NCI-H1092 treated with DMSO at 0.1 percent for 48 hours (cell line): Measurements from ENCODE around the gene ULK4.
"Not testable (repeated sequence)": the region's sequence is repeated elsewhere in the genome, so short reads cannot be mapped to it uniquely, and the experiment has no call there.

Experiments
- DNase-seq: peaks from one replicate; lab custom pipeline; 2025; lab: John Stamatoyannopoulos, UW

ULK4 gene

GRCh38 chr3:41575724-41576123, 386.2 kb downstream of the ULK4 start:
- DNase-seq, result peak; percentile 76

DNA sequence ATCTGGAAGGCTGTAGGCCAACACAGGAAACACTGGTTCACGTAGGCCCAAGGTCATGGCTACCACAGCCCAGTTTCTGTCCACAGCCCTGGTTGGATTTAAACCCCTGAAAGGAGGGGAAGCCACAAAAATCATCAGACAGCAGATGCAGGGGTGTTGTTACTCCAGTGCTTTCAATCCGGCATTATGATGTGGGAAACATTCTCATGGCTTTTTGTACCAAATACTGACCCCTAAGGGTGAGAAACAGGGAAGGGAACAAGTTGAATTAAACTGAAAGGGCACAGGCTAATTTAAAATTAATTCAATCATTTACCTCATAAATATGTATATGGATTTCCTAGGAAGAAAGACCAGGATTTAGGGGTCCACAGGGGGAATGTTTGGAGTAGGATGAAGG, 387.0 kb downstream of the ULK4 start:
- DNase-seq, result peak; percentile 32

DNA sequence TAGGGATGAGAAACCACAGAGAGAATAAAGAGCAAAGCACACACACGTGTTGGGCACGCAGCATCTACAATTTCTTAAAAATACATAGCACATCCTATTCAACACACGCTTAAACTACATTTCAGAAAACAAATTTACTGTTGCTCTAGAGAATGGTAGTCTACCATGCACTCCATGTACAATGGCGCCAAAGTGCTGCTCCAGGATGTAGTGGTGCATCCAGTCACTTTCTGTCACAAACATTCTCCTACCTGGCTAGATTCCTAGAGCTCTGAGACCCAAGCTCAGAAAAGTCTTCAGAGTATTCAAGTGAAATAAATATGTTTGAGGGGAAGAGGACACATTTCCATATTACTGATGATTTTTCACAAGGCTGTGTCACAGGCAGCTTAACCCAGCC, 388.3 kb downstream of the ULK4 start:
- DNase-seq, result no peak

- DNase-seq, result no peak
Observed at GRCh38 chr3:41572092-41572491, 389.8 kb downstream of the ULK4 start.

GRCh38 chr3:41569632-41570305, 392.1 kb downstream of the ULK4 start:
- DNase-seq, result no peak

GRCh38 chr3:41565948-41566514, 395.9 kb downstream of the ULK4 start:
- DNase-seq, result no peak

GRCh38 chr3:41565003-41565402, 396.9 kb downstream of the ULK4 start:
- no peak for DNase-seq

GRCh38 chr3:41556245-41556644, 405.7 kb downstream of the ULK4 start:
- not testable (repeated sequence) for DNase-seq

DNA sequence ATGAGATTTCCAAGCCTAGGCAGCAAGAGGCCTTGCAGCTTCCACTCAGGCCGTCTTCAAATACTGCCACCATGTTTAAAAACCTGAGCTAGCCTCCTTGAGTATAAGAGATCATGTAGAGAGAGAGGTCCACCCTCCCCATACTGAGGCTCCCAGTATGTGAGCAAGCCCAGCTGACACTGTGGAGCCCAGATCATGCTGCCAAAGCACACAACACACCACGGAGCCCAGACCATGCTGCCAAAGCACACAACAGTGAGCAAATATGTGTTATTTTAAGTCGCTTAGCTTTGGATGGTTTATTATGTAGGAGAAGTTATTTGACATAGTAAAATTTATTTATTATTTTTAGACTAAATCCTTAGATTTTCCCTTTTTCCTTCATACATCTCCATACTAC, 428.9 kb downstream of the ULK4 start:
- DNase-seq, result no peak

- no peak for DNase-seq
Observed at GRCh38 chr3:41526995-41527573, 434.8 kb downstream of the ULK4 start.

DNA sequence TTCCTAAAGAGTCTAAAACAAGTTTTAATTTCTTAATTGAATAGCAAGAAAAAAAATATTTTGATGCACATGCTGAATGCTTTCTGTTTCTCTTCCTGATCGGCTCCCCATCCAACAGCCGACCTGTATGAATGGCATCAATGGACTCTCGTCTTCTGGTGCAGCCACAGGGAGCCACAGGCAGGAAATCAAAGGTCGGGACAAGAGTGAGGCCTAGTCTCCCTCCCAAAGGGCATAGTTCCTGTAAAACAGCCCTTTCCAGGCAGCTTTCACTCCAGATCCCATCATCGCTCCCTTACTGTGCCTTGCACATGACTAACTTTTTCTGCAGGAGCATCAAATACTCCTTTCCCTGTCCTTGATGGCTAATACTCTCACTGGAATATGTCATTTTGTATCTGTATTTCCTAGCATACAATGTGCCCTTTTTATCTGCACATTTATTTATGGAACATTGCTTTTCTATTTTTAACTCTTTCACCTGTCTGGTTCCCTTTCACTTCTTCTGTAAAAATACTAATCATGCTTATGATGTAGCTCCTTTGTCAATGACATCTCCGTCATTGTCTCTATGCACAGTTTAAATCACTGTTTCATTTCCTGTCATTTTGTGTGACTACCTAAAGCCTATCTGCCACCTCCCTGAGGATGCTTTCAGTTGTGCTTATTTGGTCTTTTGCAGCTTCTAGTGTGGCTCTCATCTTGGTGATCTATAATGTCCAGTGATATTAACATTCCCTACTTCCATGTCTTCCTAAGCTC, 436.4 kb downstream of the ULK4 start:
- DNase-seq, result no peak

DNA sequence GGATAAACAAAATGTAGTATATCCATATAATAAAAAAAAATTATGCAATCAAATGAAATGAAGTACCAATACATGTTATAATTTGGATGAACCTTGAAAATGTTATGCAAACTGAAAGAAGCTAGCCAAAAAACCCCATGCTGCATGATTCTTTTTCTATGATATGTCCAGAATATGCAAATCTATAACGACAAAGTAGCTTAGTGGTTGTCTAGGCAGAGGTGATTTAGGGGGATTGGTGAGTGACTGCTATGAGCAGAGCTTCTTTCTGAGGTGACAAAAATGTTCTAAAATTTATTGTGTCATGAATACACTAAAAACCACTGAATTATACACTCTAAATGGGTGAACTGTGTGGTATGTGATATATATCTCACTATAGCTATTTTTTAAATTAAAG, 438.0 kb downstream of the ULK4 start:
- no peak for DNase-seq

DNA sequence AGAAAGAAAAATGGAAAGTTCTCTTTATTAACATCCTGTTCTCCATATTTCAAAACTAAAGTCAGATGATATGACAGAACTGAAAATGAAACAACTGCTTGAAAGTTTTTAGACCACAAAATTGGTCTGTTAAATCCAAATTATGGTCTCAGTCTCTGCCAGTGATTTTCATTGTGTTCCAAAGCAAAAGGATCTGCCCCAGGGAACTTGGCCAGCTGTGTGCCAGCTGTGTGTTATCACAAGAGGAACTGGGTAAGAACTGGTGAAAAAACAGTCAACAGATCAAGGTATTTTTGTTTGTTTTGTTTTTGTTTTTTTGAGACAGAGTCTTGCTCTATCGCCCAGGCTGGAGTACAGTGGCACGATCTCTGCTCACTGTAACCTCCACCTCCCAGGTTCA, 439.3 kb downstream of the ULK4 start:
- no peak for DNase-seq

DNA sequence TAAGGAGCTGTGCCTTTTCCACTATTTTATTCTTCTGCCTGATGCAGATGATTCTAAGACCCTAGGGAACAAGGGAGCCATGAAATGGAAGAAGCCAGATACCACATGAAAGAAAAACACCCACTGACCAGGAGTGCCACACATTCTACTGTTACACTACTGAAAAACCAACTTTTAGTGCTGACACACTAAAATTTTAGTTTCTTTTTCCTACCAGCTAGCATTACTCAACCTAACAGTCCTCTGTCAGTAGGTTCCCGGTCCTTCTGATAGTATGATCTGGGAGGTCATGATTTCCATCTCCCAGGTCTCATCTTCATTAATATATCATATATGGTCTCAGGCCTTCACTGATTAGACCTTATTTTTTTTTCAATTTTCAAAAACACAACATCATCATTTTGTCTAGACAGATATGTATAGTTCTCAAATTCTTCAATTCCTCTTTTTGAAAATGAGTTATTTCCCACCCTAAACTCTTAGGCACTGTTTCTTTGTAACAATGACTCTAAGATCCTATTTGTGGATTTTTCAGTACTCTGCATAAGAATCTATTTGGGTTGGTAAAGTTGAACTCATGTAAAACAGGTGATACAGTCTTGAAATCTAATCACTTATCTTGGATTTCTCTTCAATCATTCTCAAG, 440.8 kb downstream of the ULK4 start:
- no peak for DNase-seq

- DNase-seq, result no peak
Observed at GRCh38 chr3:41519746-41520145, 442.2 kb downstream of the ULK4 start.

- DNase-seq, result no peak
Observed at GRCh38 chr3:41518626-41519025, 443.3 kb downstream of the ULK4 start.

DNA sequence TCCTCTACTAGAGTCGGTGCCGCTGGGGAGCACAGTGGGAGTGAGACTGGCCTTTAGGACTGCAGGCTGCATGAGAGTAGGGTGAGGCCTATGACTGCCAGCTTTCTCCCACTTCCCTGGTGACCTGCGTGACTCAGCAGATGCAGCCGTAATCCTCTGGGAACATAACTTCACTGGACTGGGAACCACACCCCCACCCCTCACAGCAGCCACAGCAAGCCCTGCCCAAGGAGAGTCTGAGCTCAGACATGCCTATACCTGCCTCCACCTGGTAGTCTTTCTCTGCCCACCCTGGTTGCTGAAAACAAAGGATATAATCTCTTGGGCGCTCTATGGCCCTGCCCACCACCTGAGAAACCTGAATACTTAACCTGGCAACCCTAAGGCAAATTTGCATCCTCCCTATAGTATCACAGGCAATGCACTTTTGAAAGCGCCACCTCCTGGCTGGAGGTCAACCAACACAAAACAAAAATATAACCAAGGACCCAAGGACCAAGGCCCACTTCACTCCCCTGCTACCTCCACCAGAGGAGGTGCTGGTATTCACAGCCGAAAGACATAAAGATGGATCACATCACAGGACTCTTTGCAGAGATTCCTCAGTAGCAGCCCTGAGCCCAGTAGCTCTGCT, 453.7 kb downstream of the ULK4 start:
- DNase-seq, result no peak

DNA sequence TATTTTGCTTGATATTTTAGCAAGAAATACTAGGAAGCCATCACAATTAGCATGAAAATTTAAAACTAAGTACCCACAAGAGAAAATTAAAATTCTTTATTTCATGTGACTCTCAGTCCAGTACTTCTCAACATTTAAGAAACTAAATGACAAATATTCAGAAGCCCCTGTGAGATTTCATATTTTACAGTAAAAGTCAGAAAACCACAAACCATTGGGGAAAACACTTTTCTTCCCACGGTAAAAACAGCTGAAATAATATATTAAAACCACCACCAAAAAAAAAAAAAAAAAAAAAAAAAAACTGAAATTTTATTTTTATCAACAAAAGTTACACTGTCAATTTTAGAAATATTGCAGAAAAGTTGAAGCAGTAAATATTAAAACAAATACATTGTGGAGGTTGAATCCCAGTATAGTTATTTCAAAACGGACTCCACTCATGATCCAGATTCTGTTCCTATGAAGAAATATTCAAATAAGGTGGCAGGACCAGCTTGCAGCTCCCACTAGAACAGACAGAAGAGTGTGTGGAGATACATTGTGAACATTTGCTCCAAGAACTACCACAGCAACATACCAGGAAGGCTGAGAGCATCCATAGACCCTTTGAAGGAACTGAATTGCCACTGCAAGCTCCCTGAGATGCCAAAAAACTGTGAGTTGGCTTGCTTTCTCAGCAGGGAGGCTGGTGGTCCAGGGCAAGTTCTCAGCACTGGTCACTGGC, 454.4 kb downstream of the ULK4 start:
- DNase-seq, result no peak

- DNase-seq, result no peak
Observed at GRCh38 chr3:41503998-41504623, 457.8 kb downstream of the ULK4 start.

- DNase-seq, result no peak
Observed at GRCh38 chr3:41502481-41502880, 459.4 kb downstream of the ULK4 start.

GRCh38 chr3:41502023-41502422, 459.9 kb downstream of the ULK4 start:
- no peak for DNase-seq
